Chondrocyte (in vitro differentiated cells): ENCODE measurements around the gene ZFYVE27. TPM values are rescaled to one million over a fixed set of nuclear protein-coding genes. Genes with fewer than 3 reads are reported as not detected.

Source experiments
- DNase-seq: peaks from one replicate; pipeline ENCODE4 v3.0.0; 2021; ENCODE audit warnings: mixed read lengths, low spot score
- H3K27ac Mint-ChIP-seq: one replicate; pipeline ENCODE4 v1.8.0; 2021; ENCODE audit warnings: mild to moderate bottlenecking, moderate library complexity, mixed read lengths; ENCODE audit not compliant: unreplicated experiment
- H3K27me3 Mint-ChIP-seq: 2 replicates; pipeline ENCODE4 v1.8.0; 2021; ENCODE audit warnings: low read depth, mixed read lengths
- H3K36me3 Mint-ChIP-seq: 2 replicates; pipeline ENCODE4 v1.8.0; 2021; ENCODE audit warnings: low read depth, mixed read lengths
- H3K4me1 Mint-ChIP-seq: 2 replicates; pipeline ENCODE4 v1.8.0; 2021; ENCODE audit warnings: low read depth, mild to moderate bottlenecking, mixed read lengths
- H3K4me3 Mint-ChIP-seq: one replicate; pipeline ENCODE4 v1.8.0; 2021; ENCODE audit warnings: mild to moderate bottlenecking, moderate library complexity, mixed read lengths; ENCODE audit not compliant: unreplicated experiment
- H3K9me3 Mint-ChIP-seq: 2 replicates; pipeline ENCODE4 v1.8.0; 2021; ENCODE audit warnings: low read depth, mixed read lengths
- CTCF ChIP-seq: fragments of 200-600 bp; sonication (generic); IDR thresholded peaks from 2 replicates; pipeline ENCODE4 v1.5.0; 2021; ENCODE audit warnings: antibody characterized with exemption, mild to moderate bottlenecking, moderate library complexity
- total RNA-seq: library from RNA; stranded (reverse); gene quantifications from 3 replicates; pipeline ENCODE4 v1.2.1, GENCODE V29; 2021

The ZFYVE27 gene
- total RNA-seq, 1 donor from 2014 or later = 16.9 TPM

GRCh38 chr10:97734021-97734420 lies 2.9 kb upstream of the ZFYVE27 start:
- Mint-ChIP-seq H3K36me3 (peaks cover 2% of the 10 kb centered on the region), H3K27me3 (no peaks in the 10 kb centered on the region), H3K4me3 (no peak overlapping the region), H3K27ac (no peak overlapping the region), H3K4me1 (peaks cover 24% of the 10 kb centered on the region), H3K9me3 (no peaks in the 10 kb centered on the region)
- DNase-seq = no peak
- no peak for TF ChIP-seq CTCF

GRCh38 chr10:97736403-97736901 lies 476 bp upstream of the ZFYVE27 start:
- H3K4me1 Mint-ChIP-seq = peaks cover 35% of the 10 kb centered on the region
- no peak for TF ChIP-seq CTCF
- H3K36me3 Mint-ChIP-seq = peaks cover 9% of the 10 kb centered on the region
- H3K9me3 Mint-ChIP-seq = no peaks in the 10 kb centered on the region
- H3K27ac Mint-ChIP-seq = peak overlapping the region; percentile 98
- H3K4me3 Mint-ChIP-seq = peak overlapping the region; percentile 92
- H3K27me3 Mint-ChIP-seq = no peaks in the 10 kb centered on the region
- DNase-seq = no peak

GRCh38 chr10:97737770-97738265 lies 890 bp downstream of the ZFYVE27 start:
- Mint-ChIP-seq H3K4me3 (peak overlapping the region; percentile 92), H3K9me3 (no peaks in the 10 kb centered on the region), H3K36me3 (peaks cover 10% of the 10 kb centered on the region), H3K27me3 (no peaks in the 10 kb centered on the region), H3K4me1 (peaks cover 30% of the 10 kb centered on the region), H3K27ac (peak overlapping the region; percentile 98)
- no peak for DNase-seq
- TF ChIP-seq CTCF = no peak

GRCh38 chr10:97738616-97739015 lies 1.7 kb downstream of the ZFYVE27 start:
- Mint-ChIP-seq H3K36me3 (peaks cover 13% of the 10 kb centered on the region), H3K27ac (no peak overlapping the region)
- DNase-seq = no peak

GRCh38 chr10:97740613-97741012 lies 3.7 kb downstream of the ZFYVE27 start:
- no peak for DNase-seq
- Mint-ChIP-seq H3K27ac (no peak overlapping the region), H3K4me1 (peaks cover 33% of the 10 kb centered on the region), H3K36me3 (peaks cover 25% of the 10 kb centered on the region), H3K9me3 (no peaks in the 10 kb centered on the region), H3K27me3 (no peaks in the 10 kb centered on the region), H3K4me3 (no peak overlapping the region)
- no peak for TF ChIP-seq CTCF

More at GRCh38 chr10:97738616-97739015, 1.7 kb downstream of the ZFYVE27 start:
- Mint-ChIP-seq H3K9me3 (no peaks in the 10 kb centered on the region), H3K4me1 (peaks cover 33% of the 10 kb centered on the region), H3K27me3 (no peaks in the 10 kb centered on the region), H3K4me3 (peak overlapping the region; percentile 92)
- no peak for TF ChIP-seq CTCF
